Hepatocyte (in vitro differentiated cells): ENCODE measurements around the gene KLF9.

Source experiments
- CTCF ChIP-seq: fragments of 200-600 bp; sonication (generic); IDR thresholded peaks from 2 replicates; pipeline ENCODE4 v1.5.1; 2016; ENCODE audit warnings: antibody characterized with exemption, mild to moderate bottlenecking; ENCODE audit not compliant: poor library complexity
- EZH2 ChIP-seq: fragments of 200-600 bp; sonication (generic); IDR thresholded peaks from 2 replicates; pipeline ENCODE4 v1.6.1; 2016; ENCODE audit warnings: antibody characterized with exemption, mild to moderate bottlenecking, borderline replicate concordance
- EZH2phosphoT487 ChIP-seq: fragments of 200-600 bp; sonication (generic); IDR thresholded peaks from one replicate; pipeline ENCODE4 v1.6.1; 2018; ENCODE audit warnings: antibody characterized with exemption, mild to moderate bottlenecking, low read depth, moderate library complexity; ENCODE audit not compliant: unreplicated experiment, severe bottlenecking

GRCh38 chr9:70389621-70390266 is 24.7 kb downstream of the KLF9 start:
- TF ChIP-seq CTCF (no peak), EZH2 (no peak), EZH2phosphoT487 (no peak)
